Measurements from ENCODE around the gene MOSPD3. TPM values are rescaled to one million over a fixed set of nuclear protein-coding genes. Genes with fewer than 3 reads are reported as not detected.
"Not testable (repeated sequence)": the region's sequence is repeated elsewhere in the genome, so short reads cannot be mapped to it uniquely, and the experiment has no call there.

MOSPD3 gene
- total RNA-seq, 1 donor from 2014 or later: 17.0 TPM

DNA sequence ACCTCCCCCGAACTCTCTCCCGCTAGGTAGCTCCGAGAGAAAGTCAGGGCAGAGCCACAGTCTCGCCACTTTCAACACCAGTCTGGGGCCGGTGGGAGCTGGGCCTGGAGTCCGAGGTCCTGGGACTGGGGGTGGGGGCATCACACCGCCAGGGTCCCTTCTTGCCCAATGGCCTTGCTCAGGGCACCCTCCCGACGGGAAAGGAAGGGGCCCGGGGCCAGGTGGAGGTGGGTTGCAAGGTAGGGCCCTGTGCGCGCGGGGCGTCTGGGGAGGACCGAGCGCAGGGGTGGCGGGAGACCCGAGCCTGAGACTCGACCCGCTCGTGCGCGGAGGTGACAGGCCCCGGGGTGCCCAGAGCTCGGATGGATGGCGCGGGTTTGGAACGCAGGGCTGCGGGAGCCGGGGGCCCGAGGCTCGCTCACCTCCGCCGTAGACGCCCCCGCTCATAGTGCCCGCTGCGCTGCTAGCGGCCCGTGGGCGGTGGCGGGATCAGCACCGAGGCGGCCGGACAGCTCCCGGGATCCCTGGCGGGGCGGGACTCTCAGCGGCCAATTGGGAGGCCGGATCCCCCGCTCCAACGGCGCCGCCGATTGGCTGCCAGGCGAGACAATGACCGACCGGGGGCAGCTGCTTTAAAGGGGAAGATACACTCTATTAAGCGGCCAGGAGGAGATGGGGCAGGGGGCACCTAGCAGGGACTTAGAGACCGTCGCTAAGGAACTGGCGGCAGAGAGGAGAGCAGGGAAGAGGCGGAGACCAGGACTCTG, 43.8 kb downstream of the MOSPD3 start, which contains the start of gene ACTL6B:
ACTL6B (minus strand) TSS at position 541 of the 767 bp plus-strand sequence; CDS start at position 447, 94 bp downstream.
- no peak within 1 kb of the TSS for H3K4me3 ChIP-seq (ENCODE audit: low read depth, low read length)
- TF ChIP-seq, protein P1, sequence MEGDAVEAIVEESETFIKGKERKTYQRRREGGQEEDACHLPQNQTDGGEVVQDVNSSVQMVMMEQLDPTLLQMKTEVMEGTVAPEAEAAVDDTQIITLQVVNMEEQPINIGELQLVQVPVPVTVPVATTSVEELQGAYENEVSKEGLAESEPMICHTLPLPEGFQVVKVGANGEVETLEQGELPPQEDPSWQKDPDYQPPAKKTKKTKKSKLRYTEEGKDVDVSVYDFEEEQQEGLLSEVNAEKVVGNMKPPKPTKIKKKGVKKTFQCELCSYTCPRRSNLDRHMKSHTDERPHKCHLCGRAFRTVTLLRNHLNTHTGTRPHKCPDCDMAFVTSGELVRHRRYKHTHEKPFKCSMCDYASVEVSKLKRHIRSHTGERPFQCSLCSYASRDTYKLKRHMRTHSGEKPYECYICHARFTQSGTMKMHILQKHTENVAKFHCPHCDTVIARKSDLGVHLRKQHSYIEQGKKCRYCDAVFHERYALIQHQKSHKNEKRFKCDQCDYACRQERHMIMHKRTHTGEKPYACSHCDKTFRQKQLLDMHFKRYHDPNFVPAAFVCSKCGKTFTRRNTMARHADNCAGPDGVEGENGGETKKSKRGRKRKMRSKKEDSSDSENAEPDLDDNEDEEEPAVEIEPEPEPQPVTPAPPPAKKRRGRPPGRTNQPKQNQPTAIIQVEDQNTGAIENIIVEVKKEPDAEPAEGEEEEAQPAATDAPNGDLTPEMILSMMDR (conservative IDR thresholded peaks at IDR 0.05; ENCODE audit: low read depth, low read length): no peak
- no peak for DNase-seq (ENCODE audit: low read depth)

DNA sequence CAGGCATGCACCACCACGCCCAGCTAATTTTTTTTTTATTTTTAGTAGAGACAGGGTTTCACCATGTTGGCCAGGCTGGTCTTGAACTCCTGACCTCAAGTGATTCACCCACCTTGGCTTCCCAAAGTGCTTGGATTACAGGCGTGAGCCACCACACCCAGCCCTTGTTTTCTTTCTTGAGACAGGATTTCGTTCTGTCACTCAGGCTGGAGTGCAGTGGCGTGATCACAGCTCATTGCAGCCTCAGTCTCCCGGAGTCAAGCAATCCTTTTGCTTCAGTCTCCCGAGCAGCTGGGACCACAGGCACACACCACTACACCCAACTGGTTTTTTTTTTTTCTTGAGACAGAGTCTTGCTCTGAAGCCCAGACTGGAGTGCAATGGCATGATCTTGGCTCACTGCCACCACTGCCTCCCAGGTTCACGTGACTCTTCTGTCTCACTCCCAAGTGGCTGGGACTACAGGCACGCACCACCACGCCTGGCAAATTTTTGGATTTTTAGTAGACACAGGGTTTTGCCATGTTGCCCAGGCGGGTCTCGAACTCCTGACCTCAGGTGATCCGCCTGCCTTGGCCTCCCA, 49.9 kb downstream of the MOSPD3 start:
- not testable (repeated sequence) for H3K4me3 ChIP-seq (ENCODE audit: low read depth, low read length); DNase-seq (ENCODE audit: low read depth)

Other genes with a start within 250 kb of the MOSPD3 start
- gene PILRA, start 239.1 kb upstream of the MOSPD3 start, total RNA-seq: not detected in 2 replicates
- 0.65 and 3.8 TPM in 2 replicates for gene ZCWPW1, start 183.8 kb upstream of the MOSPD3 start, total RNA-seq
- gene MEPCE, start 182.7 kb upstream of the MOSPD3 start, total RNA-seq: 26.5 and 34.1 TPM in 2 replicates
- gene PPP1R35, start 176.0 kb upstream of the MOSPD3 start, total RNA-seq: 78.6 and 127 TPM in 2 replicates
- 0.65 TPM in 1 of 2 replicates, not detected in the other for gene SPACDR, start 148.3 kb upstream of the MOSPD3 start, total RNA-seq
- 36.6 and 45.4 TPM in 2 replicates for gene TSC22D4, start 133.3 kb upstream of the MOSPD3 start, total RNA-seq
- gene NYAP1, start 128.6 kb upstream of the MOSPD3 start, total RNA-seq: 0.72 and 1.2 TPM in 2 replicates
- 10.9 and 17.4 TPM in 2 replicates for gene AGFG2, start 73.3 kb upstream of the MOSPD3 start, total RNA-seq
- gene SAP25, start 38.6 kb upstream of the MOSPD3 start, total RNA-seq: 1.7 TPM in 1 of 2 replicates, not detected in the other
- gene LRCH4, start 26.4 kb upstream of the MOSPD3 start, total RNA-seq: 36.8 and 62.0 TPM in 2 replicates
- gene FBXO24, start 26.2 kb upstream of the MOSPD3 start, total RNA-seq: 0.80 and 1.0 TPM in 2 replicates
- gene PCOLCE, start 10.2 kb upstream of the MOSPD3 start, total RNA-seq: 1.4 and 4.4 TPM in 2 replicates
- gene TFR2, start 29.0 kb downstream of the MOSPD3 start, total RNA-seq: 1.1 and 5.9 TPM in 2 replicates
- gene ACTL6B, start 43.9 kb downstream of the MOSPD3 start, total RNA-seq: not detected in 2 replicates
- gene GNB2, start 61.2 kb downstream of the MOSPD3 start, total RNA-seq: 245 and 295 TPM in 2 replicates
- gene GIGYF1, start 81.7 kb downstream of the MOSPD3 start, total RNA-seq: 8.5 and 14.1 TPM in 2 replicates
- gene POP7, start 93.6 kb downstream of the MOSPD3 start, total RNA-seq: 42.7 and 79.3 TPM in 2 replicates
- gene EPO, start 107.9 kb downstream of the MOSPD3 start, total RNA-seq: not detected in 2 replicates
- gene ZAN, start 121.1 kb downstream of the MOSPD3 start, total RNA-seq: not detected in 2 replicates
- 70.3 and 99.1 TPM in 2 replicates for gene EPHB4, start 215.0 kb downstream of the MOSPD3 start, total RNA-seq
- gene SLC12A9, start 240.2 kb downstream of the MOSPD3 start, total RNA-seq: 11.4 and 18.4 TPM in 2 replicates